NCI-H146 treated with DMSO at 0.1 percent for 48 hours (cell line): ENCODE measurements around the gene MDGA2.

Experiments
- DNase-seq: peaks from one replicate; lab custom pipeline; 2025; ENCODE audit not compliant: unreplicated experiment; lab: John Stamatoyannopoulos, UW

The MDGA2 gene

DNA sequence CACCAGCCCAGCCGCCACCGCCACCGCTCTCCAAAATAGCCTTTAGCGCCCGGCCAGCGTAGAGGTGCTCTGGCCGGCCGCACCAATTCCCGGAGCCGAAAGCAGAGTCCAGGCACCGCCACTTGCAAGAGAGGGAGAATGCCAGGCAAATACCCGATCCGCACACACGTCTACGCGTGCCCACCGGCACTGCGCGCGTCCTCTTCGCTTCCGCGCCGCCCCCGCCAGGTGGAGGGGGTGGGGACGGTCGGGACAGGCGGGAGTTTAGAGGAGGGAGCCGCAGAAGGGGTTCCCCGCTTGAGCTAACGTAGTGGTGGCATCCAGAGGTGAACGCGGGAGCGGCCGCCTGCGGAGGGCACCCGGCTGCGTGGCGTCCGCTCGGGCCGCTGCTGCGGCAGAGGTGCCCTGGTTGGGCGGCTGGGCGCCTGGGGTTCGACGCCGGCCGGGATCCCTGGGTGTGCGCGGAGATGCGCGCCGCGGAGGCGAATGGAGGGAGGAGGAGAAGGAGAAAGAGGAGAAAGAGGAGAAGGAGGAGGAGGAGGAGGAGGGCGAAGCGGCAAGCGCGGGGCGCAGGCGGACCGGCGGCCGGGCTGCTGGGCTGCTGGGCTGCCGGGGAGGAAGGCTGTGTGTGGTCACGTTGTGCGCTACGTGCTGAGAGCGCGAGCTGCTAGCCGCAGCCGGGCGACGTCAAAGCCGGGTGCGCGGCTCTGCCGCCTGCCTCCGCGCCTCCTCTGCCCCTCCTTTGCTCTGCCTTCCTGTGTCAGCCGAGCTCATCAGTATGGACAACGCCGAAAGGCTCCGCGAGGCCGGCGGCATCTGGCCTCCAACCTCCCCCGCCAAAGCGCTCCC is at the start of gene MDGA2:
MDGA2 (minus strand) TSS at position 140 of the 849 bp plus-strand sequence.
- DNase-seq = no peak

DNA sequence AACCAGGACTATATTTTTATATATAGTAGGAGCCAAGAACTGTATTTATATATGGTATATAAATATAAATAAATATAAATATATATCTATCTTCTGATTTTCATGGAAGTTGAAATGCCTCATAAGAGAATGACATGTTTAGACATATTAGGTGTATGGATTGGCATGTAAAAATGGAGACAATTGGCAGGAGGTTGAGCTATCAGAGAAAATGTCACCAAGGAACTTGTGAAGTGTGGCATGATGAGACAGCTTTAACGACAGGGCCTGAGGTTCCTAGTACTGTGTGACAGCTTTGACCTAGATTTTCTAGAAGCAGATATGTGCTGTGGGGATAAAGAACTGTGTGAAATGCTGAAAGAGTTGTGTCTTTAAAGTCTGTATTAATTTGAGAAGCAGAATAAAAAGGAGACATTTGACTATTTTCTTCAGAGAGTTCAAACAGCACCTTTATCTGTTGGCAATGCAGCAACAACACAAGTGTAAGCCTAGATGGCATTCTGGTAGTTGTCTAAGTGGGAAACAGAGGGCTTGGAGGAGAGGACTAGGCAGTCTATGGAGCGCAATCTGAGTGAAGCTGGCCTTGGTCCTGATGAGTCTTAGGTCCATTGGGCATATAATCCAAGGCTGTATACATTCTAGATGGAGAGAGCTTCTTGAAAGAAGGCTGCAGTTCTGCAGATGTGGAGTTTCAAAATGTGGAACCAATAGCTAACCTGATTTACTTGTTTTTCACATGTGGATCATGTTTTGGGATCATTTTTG is 47.7 kb upstream of the MDGA2 start:
- DNase-seq = no peak

DNA sequence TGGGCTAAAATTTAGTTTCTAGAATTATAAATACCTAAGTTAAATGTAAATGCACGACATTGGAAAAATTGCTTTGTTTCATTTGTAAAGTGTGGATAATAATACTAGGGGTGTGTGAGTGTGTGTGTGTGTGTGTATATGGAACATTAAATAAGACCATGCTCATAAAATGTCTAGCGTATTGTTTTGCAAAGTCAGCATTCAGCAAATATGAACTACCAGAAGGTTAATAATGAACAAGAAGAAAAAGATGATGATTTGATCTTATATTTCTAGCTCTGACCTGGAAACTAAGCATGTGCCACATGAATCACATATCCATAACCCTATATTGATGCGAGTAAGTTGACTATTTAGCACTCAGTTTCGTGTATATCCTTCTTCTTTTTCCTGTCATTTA is 44.9 kb upstream of the MDGA2 start:
- no peak for DNase-seq

DNA sequence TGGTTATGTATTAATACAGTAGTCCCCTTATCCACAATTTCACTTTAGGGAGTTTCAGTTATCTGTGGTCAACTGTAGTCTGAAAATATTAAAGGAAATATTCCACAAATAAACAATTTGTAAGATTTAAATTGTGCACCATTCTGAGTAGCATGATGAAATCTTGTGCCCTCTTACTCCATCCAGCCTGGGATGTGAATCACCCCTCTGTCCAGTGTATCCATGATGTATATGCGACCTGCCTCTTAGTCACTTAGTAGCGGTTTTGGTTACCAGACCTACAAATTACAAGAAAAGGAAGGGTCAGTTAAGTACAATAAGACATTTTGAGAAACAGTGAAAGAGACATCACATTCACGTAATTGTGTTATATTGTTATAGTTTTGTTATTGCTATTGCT is 39.9 kb upstream of the MDGA2 start:
- no peak for DNase-seq

DNA sequence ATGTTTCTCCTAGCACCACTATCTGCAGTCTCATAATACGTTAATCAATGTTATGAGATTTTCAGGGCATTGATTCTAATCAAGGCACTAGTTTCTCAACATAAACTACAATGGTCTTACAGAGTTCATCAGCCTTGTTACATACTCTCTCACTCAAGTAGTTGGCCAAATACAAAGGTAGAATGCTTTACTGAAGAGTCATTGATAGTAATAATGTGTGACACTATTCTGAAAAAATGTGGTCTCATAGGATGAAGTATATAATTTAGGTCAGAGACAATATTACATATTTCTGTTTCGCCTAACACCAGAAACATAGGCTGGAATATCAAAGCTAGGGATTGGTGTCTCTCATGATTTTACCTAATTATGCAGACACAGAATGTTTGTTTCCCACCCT is 35.2 kb upstream of the MDGA2 start:
- DNase-seq = no peak

DNA sequence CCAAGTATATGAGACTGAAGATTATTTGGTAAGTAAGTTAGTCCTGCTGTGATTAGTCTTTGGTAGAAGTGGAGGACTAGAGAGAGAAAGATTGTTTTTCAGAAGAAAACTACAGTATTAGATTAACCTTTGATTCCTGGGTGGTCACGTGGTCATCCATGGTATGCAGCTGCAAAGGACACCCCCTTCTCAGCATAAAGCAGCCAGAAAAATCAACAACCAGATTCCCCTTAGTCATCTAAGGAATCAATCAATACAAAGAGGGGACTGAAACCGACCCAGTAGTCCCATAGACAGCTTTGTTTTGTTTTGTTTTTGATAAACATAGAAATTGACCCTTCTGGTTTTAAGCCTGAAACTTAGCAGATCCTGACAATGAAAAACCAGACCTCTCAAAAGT is 30.3 kb upstream of the MDGA2 start:
- no peak for DNase-seq

DNA sequence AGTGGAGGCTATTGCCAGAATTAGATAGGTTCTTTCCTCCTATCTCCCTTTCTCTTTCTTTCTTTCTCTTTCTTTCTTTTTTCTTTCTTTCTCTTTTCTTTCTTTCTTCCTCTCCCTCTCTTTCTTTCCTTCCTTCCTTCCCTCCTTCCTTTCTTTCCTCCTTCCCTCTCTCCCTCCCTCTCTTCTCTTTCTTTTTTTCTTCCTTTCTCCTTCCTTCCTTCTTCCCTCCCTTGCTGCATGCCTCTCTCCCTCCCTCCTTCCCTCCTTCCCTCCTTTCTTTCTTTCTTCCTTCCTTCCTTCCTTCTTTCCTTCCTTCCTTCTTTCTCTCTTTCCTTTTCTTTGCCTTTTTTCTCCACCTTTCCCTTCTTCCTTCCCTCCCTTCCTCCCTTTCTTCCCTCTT is 16.4 kb upstream of the MDGA2 start:
- no peak for DNase-seq

DNA sequence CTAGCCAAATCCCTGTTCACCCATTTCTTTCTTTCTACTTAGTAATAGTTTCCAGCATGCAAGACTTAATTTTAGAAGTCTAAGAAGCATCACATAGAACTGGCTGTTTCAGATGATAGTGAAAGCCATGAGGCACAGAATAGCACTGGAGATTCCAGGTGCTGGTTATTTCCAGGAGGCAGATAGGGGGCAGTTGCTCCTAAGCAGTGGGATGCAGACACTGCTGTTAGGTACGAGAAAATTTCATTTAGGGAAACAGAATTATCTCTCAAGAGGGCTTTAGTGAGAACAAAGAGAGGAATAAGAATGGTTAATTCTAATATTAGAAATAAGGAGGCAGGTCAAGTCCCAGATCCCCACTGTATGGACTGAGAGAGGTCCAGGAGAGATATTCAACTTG is 3.6 kb upstream of the MDGA2 start:
- DNase-seq = no peak

DNA sequence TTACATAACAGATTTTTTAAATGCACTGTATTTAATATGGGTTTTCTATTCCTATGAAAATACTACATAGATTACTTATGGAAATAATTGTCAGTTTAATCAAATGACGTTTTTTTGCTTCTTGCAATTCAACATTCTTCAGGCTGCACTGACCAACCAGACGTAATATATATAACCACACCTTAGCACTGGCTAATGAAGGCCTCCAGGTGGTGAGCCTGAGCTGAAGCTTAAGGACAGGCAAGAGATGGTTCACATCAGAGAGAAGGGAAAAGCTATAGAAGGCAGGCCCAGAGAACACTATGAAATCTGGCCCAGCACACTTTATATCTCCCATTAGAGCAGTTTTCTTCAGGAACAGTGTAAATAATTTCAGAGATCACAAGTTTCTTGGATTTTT is 2.8 kb upstream of the MDGA2 start:
- DNase-seq = no peak

DNA sequence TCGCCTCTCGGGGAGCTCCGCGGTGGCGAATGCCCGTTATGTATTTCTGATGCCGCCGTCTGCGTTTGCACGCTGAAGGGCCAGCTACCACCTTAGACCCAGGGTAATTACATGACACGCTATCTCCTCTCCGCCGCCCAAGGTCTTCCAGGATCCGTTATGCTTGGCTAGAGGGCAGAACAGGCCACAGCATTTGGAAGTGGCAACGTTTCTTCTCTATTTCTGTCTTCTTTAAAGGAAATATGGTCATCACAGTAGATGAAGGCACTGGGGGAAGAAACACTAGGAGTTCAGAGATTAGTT is 861 bp upstream of the MDGA2 start:
- DNase-seq = no peak

DNA sequence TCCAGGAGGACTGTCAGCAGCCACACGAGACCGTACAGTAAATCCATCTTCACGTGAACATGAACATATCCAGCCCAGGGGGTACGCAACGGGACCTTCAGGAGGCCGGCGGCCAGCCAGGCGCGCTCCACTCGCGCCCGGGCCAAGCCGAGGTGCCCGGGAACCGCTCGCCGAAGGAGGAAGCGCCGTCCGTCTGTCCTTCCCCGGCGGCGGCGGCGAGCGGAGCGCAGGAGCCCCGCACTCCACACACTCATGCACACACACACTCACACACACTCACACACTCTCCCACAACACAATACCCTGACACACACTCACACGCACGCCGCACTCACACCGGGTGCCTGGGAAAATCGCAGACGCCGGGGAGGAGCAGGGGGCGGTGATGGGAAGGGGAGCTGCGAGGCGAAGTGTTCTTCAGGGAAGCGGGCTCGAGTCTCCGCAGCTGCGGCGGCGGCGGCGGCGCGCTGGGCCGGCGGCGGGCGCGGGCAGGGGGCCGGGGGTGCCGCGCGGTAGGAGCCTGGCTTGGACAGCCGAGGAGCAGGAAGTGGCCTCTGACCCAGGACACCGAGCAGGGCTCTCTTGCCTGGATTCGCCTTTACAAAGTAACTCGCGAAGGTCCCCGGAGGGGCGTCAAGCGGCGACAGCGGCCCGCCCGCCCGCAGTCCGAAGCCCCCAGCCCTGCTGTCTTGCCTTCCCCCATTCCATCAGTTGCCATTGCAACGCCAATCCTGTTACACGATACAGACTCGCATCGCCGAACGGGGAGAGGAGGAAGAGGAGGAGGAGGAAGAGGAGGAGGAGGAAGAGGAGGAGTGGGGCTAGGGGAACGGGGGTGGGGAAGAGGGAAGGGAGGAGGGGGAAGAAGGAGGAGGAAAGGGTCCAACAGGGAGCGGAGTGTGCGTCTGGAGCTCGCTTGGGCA is 601 bp downstream of the MDGA2 start:
- DNase-seq = no peak

DNA sequence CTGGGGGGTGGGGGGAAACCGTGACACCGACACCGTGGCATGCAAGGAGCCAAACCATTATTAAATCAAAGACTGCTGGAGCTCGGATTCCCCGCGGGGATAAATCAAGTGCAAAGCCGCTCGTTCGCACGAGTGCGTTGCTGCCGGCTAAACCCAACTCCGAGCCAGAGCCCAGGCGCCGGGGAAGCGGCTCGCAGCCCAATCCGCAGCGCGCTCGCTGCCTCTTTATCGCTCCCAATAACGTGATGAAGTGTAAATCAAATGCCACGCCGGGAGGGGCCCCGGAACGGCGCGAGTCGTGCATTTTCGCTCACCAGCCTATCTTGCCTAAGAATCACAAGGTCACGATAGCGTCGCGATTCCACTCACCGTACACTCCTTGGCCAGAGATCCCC is 1.3 kb downstream of the MDGA2 start:
- DNase-seq = no peak

DNA sequence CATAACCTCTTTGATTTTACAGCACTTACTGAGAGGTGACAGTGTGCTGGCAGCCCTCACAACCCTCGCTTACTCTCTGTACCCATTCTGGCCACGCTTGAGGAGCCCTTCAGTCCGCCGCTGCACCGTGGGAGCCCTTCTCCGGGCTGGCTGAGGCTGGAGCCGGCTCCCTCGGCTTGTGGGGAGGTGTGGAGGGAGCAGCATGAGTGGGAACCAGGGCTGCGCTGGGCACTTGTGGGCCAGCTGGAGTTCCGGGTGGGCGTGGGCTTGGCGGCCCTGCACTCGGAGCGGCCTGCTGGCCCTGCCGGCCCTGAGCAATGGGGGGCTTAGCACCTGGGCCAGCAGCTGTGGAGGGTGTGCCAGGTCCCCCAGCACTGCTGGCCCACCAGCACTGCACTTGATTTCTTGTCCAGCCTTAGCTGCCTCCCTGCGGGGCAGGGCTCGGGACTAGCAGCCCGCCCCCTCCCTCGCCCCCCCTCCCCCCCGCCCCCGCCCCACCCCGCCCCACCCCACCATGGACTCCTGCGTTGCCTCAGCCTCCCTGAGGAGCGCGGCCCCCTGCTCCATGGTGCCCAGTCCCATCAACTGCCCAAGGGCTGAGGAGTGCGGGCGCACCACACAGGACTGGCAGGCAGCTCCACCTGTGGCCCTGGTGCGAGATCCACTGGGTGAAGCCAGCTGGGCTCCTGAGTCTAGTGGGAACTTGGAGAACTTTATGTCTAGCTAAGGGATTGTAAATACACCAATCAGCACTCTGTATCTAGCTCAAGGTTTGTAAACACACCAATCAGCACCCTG is 9.9 kb downstream of the MDGA2 start:
- DNase-seq = no peak

DNA sequence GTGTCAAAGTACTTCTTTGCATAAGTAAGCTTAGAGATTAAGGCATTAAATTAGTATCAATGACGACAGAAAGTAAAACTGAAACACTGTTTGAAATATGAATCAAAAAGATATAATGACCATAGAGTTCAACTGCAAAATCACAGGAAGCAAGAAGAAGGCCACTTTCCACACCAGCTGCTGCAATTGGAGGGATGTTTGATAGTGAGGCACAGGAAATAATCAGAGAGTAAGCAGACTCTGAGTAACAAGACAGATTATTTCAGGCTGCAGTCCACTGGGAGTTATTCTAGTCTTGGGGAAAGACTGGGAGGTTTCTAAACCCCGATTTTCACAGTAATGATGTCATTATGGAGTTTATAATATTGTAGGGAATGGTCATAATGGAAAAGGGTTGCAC is 12.9 kb downstream of the MDGA2 start:
- DNase-seq = no peak

DNA sequence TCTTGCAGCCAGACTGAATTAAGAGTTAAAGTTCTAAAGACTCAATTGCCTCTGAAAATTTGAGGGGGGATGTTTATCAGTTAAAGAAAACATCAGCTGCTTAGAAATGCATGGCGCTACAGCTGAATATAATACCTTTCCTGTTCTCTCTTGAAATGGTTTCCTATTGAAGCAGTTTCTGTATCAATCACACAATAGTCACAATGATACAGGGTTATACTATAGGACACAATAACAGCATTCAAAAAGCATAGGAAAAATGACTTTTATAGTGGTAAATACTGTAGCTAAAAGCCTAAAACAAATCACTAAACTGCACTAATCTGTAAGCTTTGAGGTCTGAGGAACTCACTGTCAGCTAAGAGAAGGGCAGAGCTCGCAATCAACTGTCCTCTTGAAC is 15.2 kb downstream of the MDGA2 start:
- no peak for DNase-seq

DNA sequence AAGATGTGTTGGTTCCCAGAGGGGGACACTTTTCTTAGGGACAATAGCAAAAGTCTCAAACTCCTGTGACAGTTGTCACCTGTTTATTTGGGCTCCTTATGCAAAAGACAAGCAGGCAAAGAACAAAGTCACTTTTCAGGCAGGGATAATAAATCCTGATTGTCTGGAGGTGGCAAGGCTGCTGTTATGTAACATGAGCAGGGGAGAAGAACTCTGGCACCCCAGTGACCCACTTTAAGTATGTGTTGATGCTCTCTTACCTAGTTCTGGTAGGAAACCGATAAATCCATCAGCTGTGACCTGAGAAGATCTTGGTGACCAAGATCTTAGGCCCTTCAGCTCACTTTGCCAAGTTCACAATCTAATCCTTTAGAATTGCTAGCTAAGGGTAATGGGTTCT is 17.4 kb downstream of the MDGA2 start:
- no peak for DNase-seq

DNA sequence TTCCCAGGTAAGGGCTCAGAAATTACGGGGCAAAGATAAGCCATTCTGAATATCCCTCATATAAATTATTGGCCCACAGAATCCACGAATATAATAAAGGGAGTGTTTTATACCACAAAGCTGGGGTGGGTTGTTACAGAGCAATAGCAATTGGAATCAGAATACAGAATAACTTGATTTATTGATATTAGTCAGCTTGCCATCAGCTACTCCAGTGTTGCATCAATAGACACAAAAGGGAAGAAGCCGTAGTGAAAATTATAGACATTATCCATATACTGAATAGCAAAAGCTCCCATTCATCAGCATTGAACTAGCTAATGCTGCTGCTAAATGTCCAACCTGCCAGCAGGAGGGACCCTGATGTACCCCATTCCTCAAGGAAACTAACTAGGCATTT is 18.3 kb downstream of the MDGA2 start:
- DNase-seq = no peak

DNA sequence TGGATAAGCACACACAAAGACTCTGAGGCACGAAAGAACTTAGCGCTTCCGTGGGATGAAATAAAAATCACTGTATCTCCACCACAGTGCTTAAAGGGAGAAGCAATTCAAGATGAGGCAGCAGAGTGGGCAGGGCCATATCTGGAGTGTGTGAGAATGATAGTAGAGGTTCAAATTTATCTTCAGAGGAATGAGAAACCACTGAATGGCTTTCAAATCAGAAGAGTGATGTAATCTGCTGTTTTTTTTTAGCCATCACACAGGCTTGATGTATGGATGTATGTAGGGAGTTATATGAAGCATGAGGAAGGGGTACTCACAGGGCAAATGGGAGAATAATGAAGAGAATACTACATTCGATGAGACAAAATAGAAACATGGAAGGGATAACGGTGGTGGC is 24.1 kb downstream of the MDGA2 start:
- no peak for DNase-seq

DNA sequence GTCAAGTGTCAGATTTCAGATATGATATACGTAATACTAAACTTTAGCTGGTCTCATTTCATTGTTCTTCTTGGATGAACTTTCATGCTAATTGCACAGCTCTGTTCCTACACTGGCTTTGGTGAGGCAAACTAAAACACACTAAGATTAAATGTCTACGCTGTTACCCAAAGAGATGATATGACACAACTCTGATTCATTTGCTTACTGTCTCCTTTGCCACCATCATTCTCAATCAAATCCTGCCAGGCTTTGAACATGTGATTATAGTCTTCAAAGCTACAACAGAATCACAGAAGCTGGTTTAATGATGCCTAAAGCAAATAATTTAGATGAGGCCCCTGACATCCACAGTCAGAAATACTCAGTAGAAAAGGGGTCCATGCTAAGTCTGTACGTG is 37.7 kb downstream of the MDGA2 start:
- DNase-seq = no peak

DNA sequence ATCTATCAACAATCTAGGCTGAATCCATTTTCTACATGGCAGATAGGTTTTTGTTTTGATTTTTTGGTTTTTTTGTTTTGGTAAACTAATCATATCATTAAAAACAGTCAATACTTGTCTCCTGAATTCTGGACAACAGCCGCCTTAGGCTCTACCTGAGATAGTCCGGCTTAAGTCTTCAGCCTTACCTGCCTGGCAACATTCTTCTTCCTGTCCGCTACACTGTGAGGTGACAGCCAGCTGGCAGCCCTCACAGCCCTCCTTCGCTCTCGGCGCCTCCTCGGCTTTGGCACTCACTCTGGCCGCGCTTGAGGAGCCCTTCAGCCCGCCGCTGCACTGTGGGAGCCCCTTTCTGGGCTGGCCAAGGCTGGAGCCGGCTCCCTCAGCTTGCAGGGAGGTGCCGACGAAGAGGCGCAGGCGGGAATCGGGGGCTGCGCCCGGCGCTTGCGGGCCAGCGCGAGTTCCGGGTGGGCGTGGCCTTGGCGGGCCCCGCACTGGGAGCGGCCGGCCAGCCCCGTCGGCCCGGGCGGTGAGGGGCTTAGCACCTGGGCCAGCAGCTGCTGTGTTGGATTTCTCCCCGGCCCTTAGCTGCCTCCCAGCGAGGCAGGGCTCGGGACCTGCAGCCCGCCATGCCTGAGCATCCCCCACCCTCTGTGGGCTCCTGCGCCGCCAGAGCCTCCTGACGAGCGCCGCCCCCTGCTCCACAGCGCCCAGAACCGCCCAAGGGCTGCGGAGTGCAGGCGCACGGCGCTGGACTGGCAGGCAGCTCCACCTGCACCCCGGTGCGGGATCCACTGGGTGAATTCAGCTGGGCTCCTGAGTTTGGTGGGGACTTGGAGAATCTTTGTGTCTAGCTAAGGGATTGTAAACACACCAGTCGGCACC is 49.0 kb downstream of the MDGA2 start:
- peak; percentile 3 for DNase-seq
